GM19467 (cell line): Measurements from ENCODE around the gene ESR2.
"Not testable (repeated sequence)": the region's sequence is repeated elsewhere in the genome, so short reads cannot be mapped to it uniquely, and the experiment has no call there.

Experiments used
- ATAC-seq: cut with Tn5 transposase; IDR thresholded peaks from one replicate; pipeline ENCODE4 v1.9.1; 2021; ENCODE audit warnings: mild to moderate bottlenecking, moderate library complexity; ENCODE audit not compliant: unreplicated experiment

The ESR2 gene

GRCh38 chr14:64158608-64159007 lies 135.6 kb downstream of the ESR2 start:
- no peak for ATAC-seq

GRCh38 chr14:64149921-64150320 lies 144.2 kb downstream of the ESR2 start:
- ATAC-seq = no peak

GRCh38 chr14:64147126-64147790 lies 146.9 kb downstream of the ESR2 start:
- no peak for ATAC-seq

GRCh38 chr14:64137657-64138290 lies 156.4 kb downstream of the ESR2 start:
- no peak for ATAC-seq

GRCh38 chr14:64126548-64126947 lies 167.6 kb downstream of the ESR2 start:
- no peak for ATAC-seq

GRCh38 chr14:64125270-64125669 lies 168.9 kb downstream of the ESR2 start:
- ATAC-seq = no peak

- no peak for ATAC-seq
Observed at GRCh38 chr14:64123241-64123822, 170.8 kb downstream of the ESR2 start.

GRCh38 chr14:64119980-64120379 lies 174.2 kb downstream of the ESR2 start:
- no peak for ATAC-seq

- ATAC-seq = no peak
Observed at GRCh38 chr14:64119500-64119899, 174.7 kb downstream of the ESR2 start.

GRCh38 chr14:64118892-64119291 lies 175.3 kb downstream of the ESR2 start:
- ATAC-seq = no peak

- ATAC-seq = not testable (repeated sequence)
Observed at GRCh38 chr14:64118403-64118742, 175.8 kb downstream of the ESR2 start.

- no peak for ATAC-seq
Observed at GRCh38 chr14:64117671-64118402, 176.3 kb downstream of the ESR2 start.

GRCh38 chr14:64115401-64115800 lies 178.8 kb downstream of the ESR2 start:
- no peak for ATAC-seq

- no peak for ATAC-seq
Observed at GRCh38 chr14:64114796-64115195, 179.4 kb downstream of the ESR2 start.

GRCh38 chr14:64114166-64114565 lies 180.0 kb downstream of the ESR2 start:
- no peak for ATAC-seq

GRCh38 chr14:64112867-64113678 lies 181.1 kb downstream of the ESR2 start:
- no peak for ATAC-seq

GRCh38 chr14:64110802-64111201 lies 183.4 kb downstream of the ESR2 start:
- no peak for ATAC-seq

- ATAC-seq = no peak
Observed at GRCh38 chr14:64109819-64110554, 184.2 kb downstream of the ESR2 start.

GRCh38 chr14:64107438-64107837 lies 186.7 kb downstream of the ESR2 start:
- ATAC-seq = no peak

GRCh38 chr14:64098120-64098519 lies 196.1 kb downstream of the ESR2 start:
- ATAC-seq = no peak
